ENCODE results near the gene DIO2. TPM values are rescaled to one million over a fixed set of nuclear protein-coding genes. Genes with fewer than 3 reads are reported as not detected.

The DIO2 gene
- total RNA-seq, 3 donors from 2014 or later (not counting 1 experiment from before 2014, with no cell fraction given), result not detected

DNA sequence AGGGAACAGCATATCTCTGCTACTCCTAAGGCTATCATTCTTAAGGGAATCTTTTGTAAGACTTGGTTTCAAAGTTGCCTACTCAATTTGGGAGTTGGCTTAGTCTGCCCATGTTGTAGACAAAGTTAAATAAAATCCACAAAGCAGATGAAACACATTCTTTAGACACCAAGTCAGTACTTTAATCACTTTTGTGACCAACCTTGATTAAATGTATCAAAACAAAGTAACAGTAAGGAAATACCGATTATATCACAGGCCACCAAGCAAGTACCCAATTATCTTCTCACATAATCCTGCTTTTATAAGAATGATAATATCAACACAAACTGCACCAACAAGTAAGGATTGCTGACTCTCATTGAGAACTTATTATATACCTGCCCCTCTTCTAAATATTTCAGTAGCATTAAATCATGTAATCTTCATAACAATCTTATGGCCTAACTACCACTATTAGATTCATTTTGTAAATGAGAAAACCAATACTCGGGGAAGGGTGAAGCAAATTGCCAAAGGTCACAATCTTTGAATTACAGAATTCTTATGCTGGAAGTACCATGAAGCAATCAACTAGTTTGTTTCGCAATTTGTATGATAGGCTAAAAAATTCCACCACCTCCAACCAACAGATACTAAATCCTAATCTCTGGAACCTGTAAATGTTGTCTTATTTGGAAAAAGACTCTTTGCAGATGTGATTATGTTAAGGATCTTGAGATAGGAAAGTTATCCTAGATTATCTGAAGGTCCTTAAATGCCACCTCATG lies 12.6 kb upstream of the DIO2 start:
- Histone ChIP-seq H3K27ac (ENCODE audit: low read length) (no peak overlapping the region), H3K4me1 (ENCODE audit: control insufficient read depth, insufficient read depth, low read length) (no peaks in the 10 kb centered on the region), H3K36me3 (ENCODE audit: control insufficient read depth, insufficient read depth, low read length) (no peaks in the 10 kb centered on the region), H3K4me3 (ENCODE audit: low read length) (no peak overlapping the region), H3K27me3 (ENCODE audit: control insufficient read depth, insufficient read depth, low read length) (no peaks in the 10 kb centered on the region), H3K9me3 (ENCODE audit: control insufficient read depth, insufficient read depth, low read length) (peaks cover 4% of the 10 kb centered on the region)
- Mint-ChIP-seq H3K27me3 (ENCODE audit: low read depth in 2 of 2) (no peaks in the 10 kb centered on the region), H3K4me3 (no peak overlapping the region), H3K27ac (no peak overlapping the region), H3K4me1 (no peaks in the 10 kb centered on the region), H3K36me3 (no peaks in the 10 kb centered on the region), H3K9me3 (peaks cover 7 to 8% of the 10 kb centered on the region in 2 donors)
- no peak for ATAC-seq
- intact Hi-C loops (cut with micrococcal nuclease), result no loop called here
- TF ChIP-seq, protein P1, sequence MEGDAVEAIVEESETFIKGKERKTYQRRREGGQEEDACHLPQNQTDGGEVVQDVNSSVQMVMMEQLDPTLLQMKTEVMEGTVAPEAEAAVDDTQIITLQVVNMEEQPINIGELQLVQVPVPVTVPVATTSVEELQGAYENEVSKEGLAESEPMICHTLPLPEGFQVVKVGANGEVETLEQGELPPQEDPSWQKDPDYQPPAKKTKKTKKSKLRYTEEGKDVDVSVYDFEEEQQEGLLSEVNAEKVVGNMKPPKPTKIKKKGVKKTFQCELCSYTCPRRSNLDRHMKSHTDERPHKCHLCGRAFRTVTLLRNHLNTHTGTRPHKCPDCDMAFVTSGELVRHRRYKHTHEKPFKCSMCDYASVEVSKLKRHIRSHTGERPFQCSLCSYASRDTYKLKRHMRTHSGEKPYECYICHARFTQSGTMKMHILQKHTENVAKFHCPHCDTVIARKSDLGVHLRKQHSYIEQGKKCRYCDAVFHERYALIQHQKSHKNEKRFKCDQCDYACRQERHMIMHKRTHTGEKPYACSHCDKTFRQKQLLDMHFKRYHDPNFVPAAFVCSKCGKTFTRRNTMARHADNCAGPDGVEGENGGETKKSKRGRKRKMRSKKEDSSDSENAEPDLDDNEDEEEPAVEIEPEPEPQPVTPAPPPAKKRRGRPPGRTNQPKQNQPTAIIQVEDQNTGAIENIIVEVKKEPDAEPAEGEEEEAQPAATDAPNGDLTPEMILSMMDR (IDR thresholded peaks at IDR 0.05), result no peak
- WGBS (ENCODE audit: insufficient coverage), result 100% methylated on average over 1 of the region's 3 CpGs
- DNase-seq, result no peak

DNA sequence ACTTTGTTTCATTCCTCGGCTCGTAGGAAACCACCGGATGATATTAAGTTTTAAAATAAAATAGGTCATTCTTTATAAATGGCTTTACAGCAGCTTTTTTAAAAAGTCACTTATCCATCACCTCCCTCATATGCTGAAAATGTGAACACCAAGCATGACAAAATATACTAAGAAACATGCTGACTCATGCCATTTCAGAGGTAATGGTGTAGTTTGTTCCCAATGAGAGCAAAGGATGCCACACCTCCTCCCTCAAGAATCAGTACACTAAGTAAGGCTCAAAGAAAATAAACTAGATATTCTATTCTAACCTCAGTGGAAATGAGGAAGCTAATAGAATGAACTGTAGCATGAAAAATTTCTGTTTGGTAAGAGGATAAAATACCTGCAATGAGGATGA lies 5.5 kb upstream of the DIO2 start:
- no peaks in the 10 kb centered on the region for H3K36me3 ChIP-seq (ENCODE audit: control insufficient read depth, insufficient read depth, low read length)
- Mint-ChIP-seq H3K27me3 (ENCODE audit: low read depth in 2 of 2) (no peaks in the 10 kb centered on the region), H3K36me3 (no peaks in the 10 kb centered on the region), H3K4me1 (peaks cover 0 to 5% of the 10 kb centered on the region in 2 donors), H3K4me3 (no peak overlapping the region), H3K27ac (no peak overlapping the region), H3K9me3 (peaks cover 6 to 8% of the 10 kb centered on the region in 2 donors)
- WGBS (ENCODE audit: insufficient coverage), result no CpG with 5 or more reads among the region's 3 CpGs
- ATAC-seq (no peak), DNase-seq (no peak)
- no peaks in the 10 kb centered on the region for H3K9me3 ChIP-seq (ENCODE audit: control insufficient read depth, insufficient read depth, low read length)
- no peaks in the 10 kb centered on the region for H3K4me1 ChIP-seq (ENCODE audit: control insufficient read depth, insufficient read depth, low read length)
- intact Hi-C loops (cut with micrococcal nuclease), result no loop called here
- no peak overlapping the region for H3K4me3 ChIP-seq (ENCODE audit: low read length)
- no peak overlapping the region for H3K27ac ChIP-seq (ENCODE audit: low read length)
- no peaks in the 10 kb centered on the region for H3K27me3 ChIP-seq (ENCODE audit: control insufficient read depth, insufficient read depth, low read length)
- TF ChIP-seq, protein P1 (IDR thresholded peaks at IDR 0.05), result no peak

DNA sequence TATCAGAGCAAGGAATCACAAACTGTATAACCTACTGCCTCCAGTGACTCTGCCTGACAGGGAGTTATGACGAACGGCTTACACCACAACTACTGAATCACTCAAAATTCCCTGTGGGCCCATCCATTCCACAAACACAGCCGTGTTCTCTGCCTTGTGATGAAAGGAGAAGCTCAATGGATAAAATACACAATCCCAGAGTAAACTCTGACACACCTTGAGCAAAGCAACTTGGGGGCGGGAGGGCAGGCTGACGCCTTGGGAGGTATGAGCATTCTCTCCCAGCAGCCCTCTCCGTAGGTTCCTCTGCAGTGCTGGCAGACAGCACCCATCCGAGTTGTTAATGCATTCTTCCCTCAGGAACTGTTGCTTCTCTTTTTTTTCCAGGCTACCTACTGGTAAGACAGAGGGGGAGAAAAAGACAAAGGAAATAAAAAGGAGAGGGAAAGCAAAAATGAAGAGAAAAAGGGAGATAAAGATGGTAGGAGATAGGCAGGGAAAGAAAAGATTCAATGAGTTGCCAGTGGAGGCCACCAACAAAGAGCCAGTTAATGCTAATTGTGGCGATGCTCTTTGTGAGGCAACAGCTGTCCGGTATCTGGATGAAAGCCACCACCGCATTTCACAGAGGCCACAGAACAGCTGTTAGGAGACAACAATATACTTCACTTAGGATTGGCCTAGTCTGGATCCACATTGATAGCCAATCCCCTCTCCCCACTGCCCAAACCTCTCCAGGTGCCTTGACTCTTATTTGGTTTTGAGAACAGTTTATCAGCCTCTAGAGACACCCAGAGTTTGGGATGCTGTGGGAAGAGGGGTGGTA lies 4.7 kb upstream of the DIO2 start:
- DNase-seq (no peak), ATAC-seq (no peak)
- no peaks in the 10 kb centered on the region for H3K27me3 ChIP-seq (ENCODE audit: control insufficient read depth, insufficient read depth, low read length)
- peaks cover 7 to 8% of the 10 kb centered on the region in 2 donors for H3K9me3 Mint-ChIP-seq
- H3K4me3 ChIP-seq (ENCODE audit: low read length), result no peak overlapping the region
- no peaks in the 10 kb centered on the region for H3K36me3 Mint-ChIP-seq
- H3K27me3 Mint-ChIP-seq (ENCODE audit: low read depth in 2 of 2), result no peaks in the 10 kb centered on the region
- no peak overlapping the region for H3K27ac ChIP-seq (ENCODE audit: low read length)
- peaks cover 0 to 5% of the 10 kb centered on the region in 2 donors for H3K4me1 Mint-ChIP-seq
- TF ChIP-seq, protein P1 (IDR thresholded peaks at IDR 0.05), result no peak
- H3K9me3 ChIP-seq (ENCODE audit: control insufficient read depth, insufficient read depth, low read length), result no peaks in the 10 kb centered on the region
- intact Hi-C loops (cut with micrococcal nuclease), result no loop called here
- no peaks in the 10 kb centered on the region for H3K4me1 ChIP-seq (ENCODE audit: control insufficient read depth, insufficient read depth, low read length)
- WGBS (ENCODE audit: insufficient coverage), result 78% methylated on average over 10 of the region's 10 CpGs
- H3K4me3 Mint-ChIP-seq, result no peak overlapping the region
- H3K36me3 ChIP-seq (ENCODE audit: control insufficient read depth, insufficient read depth, low read length), result no peaks in the 10 kb centered on the region
- H3K27ac Mint-ChIP-seq, result no peak overlapping the region
